Measurements from ENCODE around the gene TRPC4AP. TPM values are rescaled to one million over a fixed set of nuclear protein-coding genes. Genes with fewer than 3 reads are reported as not detected.

TRPC4AP gene
- total and polyA plus RNA-seq, 10 of the 15 experiments (the other 5 are each of a cell fraction or from before 2014, with no cell fraction given), result 1.1 to 61.7 (median 41.2) TPM

GRCh38 chr20:34956041-34956458 is 136.6 kb downstream of the TRPC4AP start:
- POLR2A ChIA-PET, result interaction anchor here (1.4 to 1.7 kb wide), 2 partner anchors 79 to 81 kb away, joined by 6 to 8 read pairs; partner anchors contain the start of gene ACSS2

More at GRCh38 chr20:34956041-34956458, 136.6 kb downstream of the TRPC4AP start:
- CTCF ChIA-PET, result interaction anchor here (0.6 to 5.9 kb wide), 11 partner anchors 68 to 140 kb away, joined by 3 to 99 read pairs (median 3); partner anchors contain the start of genes ACSS2 and GGT7
- TF ChIP-seq FOXM1 (IDR thresholded peaks at IDR 0.05; ENCODE audit: low read depth, low read length) (no peak), ZBTB4 (CRISPR knock-in tag; IDR thresholded peaks at IDR 0.05) (no peak)
- Histone ChIP-seq H3K36me3 (ENCODE audit: control insufficient read depth in 2 of 2, insufficient read depth in 2 of 2, low read length in 1 of 2) (no peaks in the 10 kb centered on the region; a peak in 1 of 4 replicates), H3K4me1 (ENCODE audit: control insufficient read depth, insufficient read depth, low read length) (peaks cover 8% of the 10 kb centered on the region), H2AFZ (ENCODE audit: control insufficient read depth, low read depth, low read length) (peak overlapping the region; percentile 65), H4K20me1 (ENCODE audit: control insufficient read depth, insufficient read depth) (no peaks in the 10 kb centered on the region), H3K27ac (ENCODE audit: control insufficient read depth, insufficient read depth) (peak overlapping the region; percentile 49), H3K4me3 (peak overlapping the region; percentile 86), H3K9ac (ENCODE audit: control insufficient read depth, insufficient read depth, low read length) (peak overlapping the region; percentile 72), H3K79me2 (ENCODE audit: control insufficient read depth, insufficient read depth, low read length) (0 out of 2 replicates have a peak, but pooled peaks cover 2% of the 10 kb centered on the region), H3K9me3 (replicated peaks; ENCODE audit: control insufficient read depth, insufficient read depth, low read length) (no peaks in the 10 kb centered on the region), H3K4me2 (ENCODE audit: control insufficient read depth, insufficient read depth) (peak overlapping the region; percentile 51), H3K27me3 (replicated peaks in 1 of 2; ENCODE audit: control insufficient read depth in 2 of 2, insufficient read depth in 2 of 2, low read length in 1 of 2) (no peaks in the 10 kb centered on the region)
- in situ Hi-C loops (cut with MboI), result loop anchor here (5.0 kb wide), 2 partner anchors 84 to 124 kb away; partner anchors contain the start of gene GGT7
- TSS peak; percentile 76 for BruUV-seq (replicated peaks)
- no peak for FAIRE-seq
- intact Hi-C loops (cut with micrococcal nuclease; ENCODE audit: unreplicated experiment), result loop anchor here (5.0 kb wide), 1 partner anchor 251 kb away; no protein-coding TSS in a partner anchor
- RAD21 ChIA-PET (ENCODE audit: unreplicated experiment), result interaction anchor here (0.7 to 6.2 kb wide), 4 partner anchors 81 to 191 kb away, joined by 3 to 71 read pairs (median 3); partner anchors contain the start of genes ACSS2, EDEM2, GGT7 and NCOA6
- SMC1A ChIA-PET (ENCODE audit: uncharacterized antibody, unreplicated experiment), result interaction anchor here (0.9 to 3.5 kb wide), 5 partner anchors 13 to 186 kb away, joined by 3 to 16 read pairs (median 3); no protein-coding TSS in a partner anchor
- DNase-seq (ENCODE audit: low read depth, low spot score), result no peak
- no peak for ATAC-seq
- WGBS (ENCODE audit: insufficient coverage, insufficient replicate concordance, low lambda C conversion rate, missing lambda C conversion rate), result 13% methylated on average over 6 of the region's 6 CpGs

All from GM12878 (cell line).